A673 (cell line): ENCODE measurements around the gene C2orf92.

Experiments
- EZH2 ChIP-seq: fragments of 200-600 bp; sonication (generic); IDR thresholded peaks from 2 replicates; pipeline ENCODE4 v1.6.1; 2017; ENCODE audit warnings: borderline replicate concordance, low read depth, mild to moderate bottlenecking, mixed read lengths, antibody characterized with exemption, low read length; ENCODE audit not compliant: poor library complexity, severe bottlenecking
- TF ChIP-seq, protein P1 (sequence below): fragments of 300-800, 200-600 bp; sonication (generic); conservative IDR thresholded peaks from 2 replicates; pipeline ENCODE4 v1.5.1; 2017; ENCODE audit warnings: low read depth, mild to moderate bottlenecking, antibody characterized with exemption, low read length, moderate library complexity, mixed read lengths

DNA sequence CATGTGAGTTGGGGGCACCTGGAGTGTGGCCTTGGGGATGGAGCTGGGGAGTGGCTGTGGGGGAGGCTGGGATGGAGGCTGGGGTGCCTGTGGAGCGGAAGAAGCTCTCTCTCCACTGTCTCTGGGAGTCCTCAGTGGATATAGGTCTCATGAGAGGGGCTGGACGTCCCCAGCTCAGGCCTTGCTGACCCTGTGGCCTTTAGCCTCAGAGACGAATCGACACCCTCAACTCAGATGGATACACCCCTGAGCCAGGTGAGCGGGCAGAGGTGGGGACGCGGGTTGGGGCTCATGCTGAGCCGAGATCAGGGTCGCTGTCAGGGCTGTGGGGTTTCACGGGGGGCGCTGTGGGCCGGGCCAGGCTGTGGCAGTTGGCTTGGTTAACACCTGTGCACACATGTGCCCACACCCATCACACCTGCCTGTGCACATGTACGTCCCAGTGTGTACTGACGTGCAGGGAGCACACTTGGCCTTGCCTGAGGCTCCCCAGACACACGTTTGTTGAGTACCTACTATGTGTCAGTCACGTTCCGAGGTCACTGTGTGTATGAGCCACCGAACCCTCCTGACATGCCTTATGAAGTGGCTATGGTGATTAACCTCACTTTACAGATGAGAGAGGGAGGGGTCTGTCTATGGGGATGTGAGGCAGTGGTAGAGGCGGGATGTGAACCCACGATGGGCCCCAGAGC, 64.0 kb downstream of the C2orf92 start:
- TF ChIP-seq, protein P1, sequence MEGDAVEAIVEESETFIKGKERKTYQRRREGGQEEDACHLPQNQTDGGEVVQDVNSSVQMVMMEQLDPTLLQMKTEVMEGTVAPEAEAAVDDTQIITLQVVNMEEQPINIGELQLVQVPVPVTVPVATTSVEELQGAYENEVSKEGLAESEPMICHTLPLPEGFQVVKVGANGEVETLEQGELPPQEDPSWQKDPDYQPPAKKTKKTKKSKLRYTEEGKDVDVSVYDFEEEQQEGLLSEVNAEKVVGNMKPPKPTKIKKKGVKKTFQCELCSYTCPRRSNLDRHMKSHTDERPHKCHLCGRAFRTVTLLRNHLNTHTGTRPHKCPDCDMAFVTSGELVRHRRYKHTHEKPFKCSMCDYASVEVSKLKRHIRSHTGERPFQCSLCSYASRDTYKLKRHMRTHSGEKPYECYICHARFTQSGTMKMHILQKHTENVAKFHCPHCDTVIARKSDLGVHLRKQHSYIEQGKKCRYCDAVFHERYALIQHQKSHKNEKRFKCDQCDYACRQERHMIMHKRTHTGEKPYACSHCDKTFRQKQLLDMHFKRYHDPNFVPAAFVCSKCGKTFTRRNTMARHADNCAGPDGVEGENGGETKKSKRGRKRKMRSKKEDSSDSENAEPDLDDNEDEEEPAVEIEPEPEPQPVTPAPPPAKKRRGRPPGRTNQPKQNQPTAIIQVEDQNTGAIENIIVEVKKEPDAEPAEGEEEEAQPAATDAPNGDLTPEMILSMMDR, result no peak
- TF ChIP-seq EZH2, result no peak
